K562 (cell line): ENCODE measurements around the gene RRBP1. TPM values are rescaled to one million over a fixed set of nuclear protein-coding genes. Genes with fewer than 3 reads are reported as not detected.

Experiments
- ATAC-seq: fragments of 200-7000 bp; cut with Tn5 transposase; 3 replicates; pipeline ENCODE4 v1.9.1; 2020; ENCODE audit warnings: moderate library complexity
- BruUV-seq: library from RNA; stranded (reverse); fragments of 400-500 nt; replicated peaks from 2 replicates; lab custom pipeline; 2021; lab: Mats Ljungman, UMichigan
- CTCF ChIA-PET: fragments of 300-600 bp; formaldehyde crosslinking; extraction: SDS; loops from one replicate; lab custom pipeline; 2021; ENCODE audit warnings: low intra/inter-chr PET ratio; lab: Yijun Ruan, JAX
- POLR2A ChIA-PET: fragments of 300-600, 350-650 bp; sonication (Branson Sonifier 250); formaldehyde crosslinking; extraction: SDS; loops from one replicate; lab custom pipeline; 2021; ENCODE audit warnings: antibody characterized with exemption, inconsistent platforms; lab: Yijun Ruan, JAX
- DNase-seq, 4 experiments: peaks; one replicate each; pipeline versions ENCODE4 v3.0.0 to v3.0.0-alpha.2; 2011 to 2018; ENCODE audit warnings: low spot score in 3 of 4, mixed read lengths in 3 of 4; ENCODE audit errors: extremely low read depth in 1 of 4
- FAIRE-seq: peaks from 2 replicates; lab custom pipeline; 2011; peaks lifted over from hg19 to GRCh38; lab: Jason Lieb, UNC
- H2AFZ ChIP-seq: 2 replicates; pipeline ENCODE4 v1.6.0; 2011; ENCODE audit warnings: low read depth, low read length, control low read depth, inconsistent platforms
- H3K27ac ChIP-seq: fragments of 200-600 bp; 3 replicates; pipeline ENCODE4 v1.8.0; 2011; ENCODE audit warnings: low read depth, mild to moderate bottlenecking, control low read depth, inconsistent platforms, low read length, moderate library complexity, mixed read lengths; ENCODE audit errors: extremely low read depth
- H3K27me3 ChIP-seq, 2 experiments: fragments of 300-600 bp in 1 of 2; 2 replicates in 1 of 2; 3 replicates in 1 of 2; pipeline versions ENCODE4 v1.6.0 to v1.8.0; 2011; ENCODE audit warnings: inconsistent platforms in 2 of 2, low read length in 2 of 2, mild to moderate bottlenecking in 1 of 2, mixed read lengths in 1 of 2, moderate library complexity in 1 of 2; ENCODE audit not compliant: control insufficient read depth in 2 of 2, insufficient read depth in 2 of 2
- H3K36me3 ChIP-seq: fragments of 300-600 bp; 3 replicates; pipeline ENCODE4 v1.8.0; 2011; ENCODE audit warnings: mild to moderate bottlenecking, low read length, inconsistent platforms; ENCODE audit not compliant: control insufficient read depth, insufficient read depth
- H3K4me1 ChIP-seq, 2 experiments: fragments of 200-600 bp in 1 of 2; replicated peaks in 1 of 2; 2 replicates in 1 of 2; 3 replicates in 1 of 2; pipeline versions ENCODE4 v1.5.1 to v1.8.0; 2011; ENCODE audit warnings: inconsistent platforms in 2 of 2, low read length in 2 of 2, mild to moderate bottlenecking in 1 of 2, mixed read lengths in 1 of 2, moderate library complexity in 1 of 2; ENCODE audit not compliant: control insufficient read depth in 2 of 2, insufficient read depth in 2 of 2
- H3K4me2 ChIP-seq: 2 replicates; pipeline ENCODE4 v1.6.1; 2011; ENCODE audit warnings: low read length, control low read depth, inconsistent platforms, mixed read lengths; ENCODE audit not compliant: insufficient read depth
- H3K4me3 ChIP-seq: fragments of 200-600 bp; sonication (generic), shearing (Covaris generic); 2 replicates; pipeline ENCODE4 v1.5.1; 2016; ENCODE audit warnings: control low read depth, inconsistent platforms
- H3K79me2 ChIP-seq: fragments of 200-600 bp; 3 replicates; pipeline ENCODE4 v1.8.0; 2011; ENCODE audit warnings: low read length, inconsistent platforms; ENCODE audit not compliant: control insufficient read depth, insufficient read depth
- H3K9ac ChIP-seq, 2 experiments: 2 replicates each; pipeline versions ENCODE4 v1.6.0 to v1.6.1; 2011; ENCODE audit warnings: low read depth in 2 of 2, low read length in 2 of 2, control low read depth in 1 of 2, inconsistent platforms in 1 of 2, mild to moderate bottlenecking in 1 of 2, mixed read lengths in 1 of 2; ENCODE audit not compliant: insufficient read depth in 1 of 2
- H3K9me1 ChIP-seq: one replicate; pipeline ENCODE4 v1.6.0; 2011; ENCODE audit warnings: inconsistent platforms, mild to moderate bottlenecking, low read length, moderate library complexity; ENCODE audit not compliant: control insufficient read depth, insufficient read depth
- H3K9me3 ChIP-seq: replicated peaks from 2 replicates; pipeline ENCODE4 v1.5.1; 2011; ENCODE audit warnings: low read depth, low read length, inconsistent platforms; ENCODE audit not compliant: control insufficient read depth, insufficient read depth
- H4K20me1 ChIP-seq: replicated peaks from 2 replicates; pipeline ENCODE4 v1.6.1; 2011; ENCODE audit warnings: low read length, inconsistent platforms, mixed read lengths; ENCODE audit not compliant: control insufficient read depth, insufficient read depth
- CBX2 ChIP-seq: fragments of 200-600 bp; sonication (generic); IDR thresholded peaks from one replicate; pipeline ENCODE4 v1.6.1; 2012; ENCODE audit warnings: mild to moderate bottlenecking, low read length, inconsistent platforms; ENCODE audit not compliant: insufficient read depth, poor library complexity, severe bottlenecking
- CBX8 ChIP-seq: fragments of 200-600 bp; sonication (generic); IDR thresholded peaks from 2 replicates; pipeline ENCODE4 v1.6.1; 2012; ENCODE audit warnings: borderline replicate concordance, mixed run types, low read depth, mild to moderate bottlenecking, moderate library complexity, mixed read lengths, low read length, control low read depth, inconsistent platforms; ENCODE audit not compliant: poor library complexity, severe bottlenecking; ENCODE audit errors: extremely low read depth
- ETS2 ChIP-seq: IDR thresholded peaks from 2 replicates; pipeline ENCODE4 v1.6.1; 2016; ENCODE audit warnings: borderline replicate concordance, missing genetic modification characterization, mild to moderate bottlenecking, moderate library complexity, missing compliant biosample characterization; ENCODE audit not compliant: poor library complexity, severe bottlenecking
- KAT7 ChIP-seq: sonication (generic); formaldehyde crosslinking; IDR thresholded peaks from 2 replicates; pipeline ENCODE4 v1.8.0; 2022; ENCODE audit warnings: missing genetic modification reagents, mild to moderate bottlenecking, borderline replicate concordance
- SP1 ChIP-seq: sonication (generic); formaldehyde crosslinking; IDR thresholded peaks from 2 replicates; pipeline ENCODE4 v1.8.1; 2022; ENCODE audit warnings: mild to moderate bottlenecking, missing genetic modification reagents
- ZNF121 ChIP-seq: sonication (generic); formaldehyde crosslinking; conservative IDR thresholded peaks from 2 replicates; pipeline ENCODE4 v1.8.0; 2022; ENCODE audit warnings: missing genetic modification reagents
- ZNF175 ChIP-seq: fragments of 200-800 bp; sonication (Bioruptor generic); IDR thresholded peaks from 2 replicates; pipeline ENCODE4 v1.6.1; 2016; ENCODE audit warnings: low read depth, mild to moderate bottlenecking, missing genetic modification characterization, missing compliant biosample characterization
- WGBS: fragments of 100-300 bp; shearing (Covaris generic); methylation state at CpG from one replicate; pipeline ENCODE4 v1.1.6; 2016; ENCODE audit warnings: low coverage, mixed read lengths; ENCODE audit not compliant: insufficient coverage; ENCODE audit errors: missing lambda C conversion rate; 5-methylcytosine and 5-hydroxymethylcytosine counted together
- in situ Hi-C: fragments of 300-500 bp; cut with MboI; formaldehyde crosslinking; loops from 4 replicates; pipeline ENCODE4 v1.15.0; 2018; ENCODE audit warnings: inconsistent platforms, mixed read lengths
- intact Hi-C: fragments of 100-400 bp; cut with micrococcal nuclease; formaldehyde crosslinking; loops from 2 replicates; pipeline ENCODE4 v1.14.2; 2022
- polyA plus RNA-seq, 8 experiments: library from polyadenylated mRNA; depleted of rRNA in 4 of 8; stranded (reverse) in 5 of 8; unstranded in 3 of 8; fragments of >200 nt; fragmentation: Nextera tagmentation in 2 of 8; fragmentation: Illumina TruSeq in 1 of 8; extraction: Ambion mirVana in 2 of 8; extraction: Trizol in 1 of 8; gene quantifications; 2 replicates each; pipeline versions ENCODE4 v1.2.1 to v1.2.3, GENCODE V29; 2011 to 2014; ENCODE audit warnings: inconsistent platforms in 1 of 8, missing spikeins in 1 of 8
- total RNA-seq, 7 experiments: library from RNA; depleted of rRNA in 6 of 7; stranded (reverse); fragments of >200 nt in 6 of 7; fragmentation: Illumina TruSeq in 2 of 7; extraction: Trizol in 2 of 7; gene quantifications; 2 replicates each; pipeline versions ENCODE4 v1.2.1 to v1.2.3, GENCODE V29; 2011 to 2021; ENCODE audit warnings: low replicate concordance in 1 of 7

The RRBP1 gene
- total and polyA plus RNA-seq, 9 of the 15 experiments (the other 6 are each of a cell fraction or from before 2014, with no cell fraction given), result 0.84 to 32.0 (median 17.6) TPM

DNA sequence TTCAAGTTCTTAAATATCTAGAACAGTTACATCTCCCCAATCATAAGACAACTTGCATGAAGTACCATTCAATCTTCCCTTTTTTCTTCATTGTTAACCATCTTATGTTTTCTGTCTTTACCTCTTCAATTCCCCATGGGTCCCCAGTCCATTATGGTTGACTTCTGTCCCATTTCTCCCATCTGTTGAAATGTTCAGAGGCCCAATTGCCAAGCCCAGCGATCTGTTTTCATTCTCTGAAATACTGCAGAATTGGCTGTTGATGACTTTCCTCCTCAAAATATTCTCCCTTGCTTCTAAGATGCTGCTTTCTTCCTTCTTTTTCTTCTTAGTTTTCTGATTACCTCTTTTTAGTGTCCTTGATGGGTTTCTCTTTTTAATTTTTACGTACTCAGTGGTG lies 86.2 kb downstream of the RRBP1 start:
- FAIRE-seq, result no peak
- Histone ChIP-seq H3K9ac (no peak overlapping the region), H4K20me1 (peaks cover 8% of the 10 kb centered on the region; the same call in 1 of the 2 replicates), H3K4me1 (no peaks in the 10 kb centered on the region; a peak in 1 of 5 replicates), H3K79me2 (no peaks in the 10 kb centered on the region; the same call in 1 of the 3 replicates), H3K4me2 (no peak overlapping the region)
- in situ Hi-C loops, result no loop called here
- TF ChIP-seq KAT7 (no peak), ZNF175 (no peak), CBX2 (no peak)
- TF ChIP-seq, all 486 proteins: peak for 0
- no peak overlapping the region for H3K4me3 ChIP-seq
- POLR2A ChIA-PET, result no interaction called here
- BruUV-seq, result no TSS peak
- no peaks in the 10 kb centered on the region for H3K36me3 ChIP-seq
- intact Hi-C loops, result no loop called here
- H3K9me3 ChIP-seq, result no peaks in the 10 kb centered on the region
- ATAC-seq, result no peak
- no peaks in the 10 kb centered on the region for H3K9me1 ChIP-seq
- 46% methylated on average over 2 of the region's 2 CpGs for WGBS
- CTCF ChIA-PET, result no interaction called here
- H3K27ac ChIP-seq, result no peak overlapping the region
- no peaks in the 10 kb centered on the region for H3K27me3 ChIP-seq
- no peak for DNase-seq
- no peak overlapping the region for H2AFZ ChIP-seq

GRCh38 chr20:17594443-17594842 lies 87.6 kb downstream of the RRBP1 start:
- Histone ChIP-seq H2AFZ (no peak overlapping the region), H3K79me2 (peaks cover 5% of the 10 kb centered on the region; the same call in 2 of the 3 replicates), H3K4me3 (no peak overlapping the region), H4K20me1 (peaks cover 8% of the 10 kb centered on the region; the same call in 1 of the 2 replicates), H3K9ac (no peak overlapping the region), H3K27ac (no peak overlapping the region), H3K9me1 (no peaks in the 10 kb centered on the region), H3K27me3 (no peaks in the 10 kb centered on the region), H3K4me1 (peaks cover 0 to 4% of the 10 kb centered on the region in 2 experiments; a peak in 4 of 5 replicates), H3K9me3 (no peaks in the 10 kb centered on the region), H3K36me3 (no peaks in the 10 kb centered on the region), H3K4me2 (no peak overlapping the region)
- no TSS peak for BruUV-seq
- CTCF ChIA-PET, result no interaction called here
- DNase-seq, result no peak
- POLR2A ChIA-PET, result interaction anchor here (1.0 to 1.5 kb wide), 3 partner anchors 9 to 13 kb away, joined by 3 to 4 read pairs (median 3); no protein-coding TSS in a partner anchor
- intact Hi-C loops (no loop called here), in situ Hi-C loops (no loop called here)
- FAIRE-seq, result no peak
- no peak for ATAC-seq
- no peak for TF ChIP-seq ZNF121 (CRISPR knock-in tag)
- TF ChIP-seq SP1 (CRISPR knock-in tag), result no peak
- no peak for TF ChIP-seq ETS2 (tag)
- no peak for TF ChIP-seq CBX8
